Panc1 (cell line): Measurements from ENCODE around the gene PHRF1.

Experiments
- CTCF ChIP-seq: fragments of 450-650 bp; IDR thresholded peaks from 2 replicates; pipeline ENCODE4 v1.5.1; 2017; ENCODE audit warnings: mild to moderate bottlenecking
- POLR2AphosphoS5 ChIP-seq: IDR thresholded peaks from 2 replicates; pipeline ENCODE4 v1.6.1; 2012; ENCODE audit warnings: mild to moderate bottlenecking, low read depth, low read length, moderate library complexity
- REST ChIP-seq, 2 experiments: IDR thresholded peaks; 2 replicates each; pipeline ENCODE4 v1.6.1; 2011 to 2012; ENCODE audit warnings: low read depth in 2 of 2, control low read depth in 1 of 2, low read length in 1 of 2, mild to moderate bottlenecking in 1 of 2, moderate library complexity in 1 of 2; ENCODE audit not compliant: insufficient read depth in 1 of 2
- SIN3A ChIP-seq: IDR thresholded peaks from 2 replicates; pipeline ENCODE4 v1.6.1; 2012; ENCODE audit warnings: low read depth, mild to moderate bottlenecking, low read length, moderate library complexity, borderline replicate concordance; ENCODE audit not compliant: insufficient read depth

- no peak for TF ChIP-seq REST (IDR thresholded peaks at IDR 0.05; ENCODE audit: insufficient read depth in 1 of 2, low read depth in 2 of 2, low read length in 1 of 2)
- no peak for TF ChIP-seq POLR2AphosphoS5
- no peak for TF ChIP-seq CTCF
- TF ChIP-seq SIN3A: no peak
Measured at GRCh38 chr11:643366-643765, 67.1 kb downstream of the PHRF1 start.
